ENCODE data around the gene LGALS13.

- TF ChIP-seq CTCF (IDR thresholded peaks at IDR 0.05) = no peak
- no peak for TF ChIP-seq POLR2AphosphoS5 (IDR thresholded peaks at IDR 0.05)
- TF ChIP-seq POLR2A (IDR thresholded peaks at IDR 0.05) = no peak
Measured at GRCh38 chr19:39554701-39555311, 47.5 kb upstream of the LGALS13 start.
